ENCODE measurements around the gene THAP4. TPM values are rescaled to one million over a fixed set of nuclear protein-coding genes. Genes with fewer than 3 reads are reported as not detected.

Gene THAP4
- total RNA-seq, 1 experiment from 2014 or later: 71.2 TPM

DNA sequence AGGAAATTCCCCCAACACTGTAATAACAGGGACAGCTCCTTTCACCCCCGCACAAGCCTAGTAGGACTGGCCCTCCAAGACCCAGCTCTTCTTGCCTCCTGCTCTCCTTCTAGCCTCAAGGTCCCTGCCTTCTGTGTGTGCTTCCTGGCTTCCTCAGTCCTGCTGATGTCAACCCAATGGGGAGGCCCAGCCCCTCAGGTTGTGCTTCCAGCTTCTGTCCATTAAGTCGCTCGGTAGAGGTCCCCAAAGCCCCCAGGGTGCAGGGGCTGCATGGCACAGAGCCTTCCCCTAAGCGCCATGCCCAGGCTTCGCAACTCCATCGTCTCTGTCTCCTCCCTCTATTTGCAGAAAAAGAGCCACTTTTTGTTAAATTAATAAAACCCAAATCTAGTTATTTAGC, 39.4 kb downstream of the THAP4 start:
- no peaks in the 10 kb centered on the region for H3K27me3 ChIP-seq (ENCODE audit: insufficient read depth, low read length)
- H3K36me3 ChIP-seq (ENCODE audit: control insufficient read depth in 1 of 2, insufficient read depth in 2 of 2, low read length in 2 of 2): peaks cover 5 to 15% of the 10 kb centered on the region in 2 experiments; a peak in 3 of 4 replicates
- H3K9ac ChIP-seq (ENCODE audit: low read length): no peak overlapping the region
- no peaks in the 10 kb centered on the region for H3K4me1 ChIP-seq (ENCODE audit: control insufficient read depth in 1 of 2, insufficient read depth in 2 of 2, low read length in 2 of 2)
- H3K79me2 ChIP-seq (ENCODE audit: insufficient read depth, low read length): no peaks in the 10 kb centered on the region; the same call in 1 of the 2 replicates
- DNase-seq (ENCODE audit: low read depth, low spot score) (no peak), ATAC-seq (no peak)
- intact Hi-C loops (cut with micrococcal nuclease): no loop called here
- POLR2A ChIA-PET: no interaction called here
- no peak overlapping the region for H3K4me2 ChIP-seq (ENCODE audit: low read length)
- CTCF ChIA-PET: no interaction called here
- TF ChIP-seq FOSL1 (IDR thresholded peaks at IDR 0.05; ENCODE audit: low read depth) (no peak), ZNF274 (IDR thresholded peaks at IDR 0.05; ENCODE audit: low read depth, low read length) (no peak), JUND (IDR thresholded peaks at IDR 0.05) (no peak), YY1 (IDR thresholded peaks at IDR 0.05; ENCODE audit: extremely low read depth, insufficient replicate concordance, low read depth, low read length) (no peak), EGR1 (IDR thresholded peaks at IDR 0.05; ENCODE audit: low read depth) (no peak), SRF (IDR thresholded peaks at IDR 0.05; ENCODE audit: low read depth) (no peak), SIN3A (IDR thresholded peaks at IDR 0.05; ENCODE audit: low read depth) (no peak), POLR2AphosphoS5 (IDR thresholded peaks at IDR 0.05; ENCODE audit: low read depth, low read length) (no peak), EZH2 (IDR thresholded peaks at IDR 0.05) (no peak)
- TF ChIP-seq, protein P1, sequence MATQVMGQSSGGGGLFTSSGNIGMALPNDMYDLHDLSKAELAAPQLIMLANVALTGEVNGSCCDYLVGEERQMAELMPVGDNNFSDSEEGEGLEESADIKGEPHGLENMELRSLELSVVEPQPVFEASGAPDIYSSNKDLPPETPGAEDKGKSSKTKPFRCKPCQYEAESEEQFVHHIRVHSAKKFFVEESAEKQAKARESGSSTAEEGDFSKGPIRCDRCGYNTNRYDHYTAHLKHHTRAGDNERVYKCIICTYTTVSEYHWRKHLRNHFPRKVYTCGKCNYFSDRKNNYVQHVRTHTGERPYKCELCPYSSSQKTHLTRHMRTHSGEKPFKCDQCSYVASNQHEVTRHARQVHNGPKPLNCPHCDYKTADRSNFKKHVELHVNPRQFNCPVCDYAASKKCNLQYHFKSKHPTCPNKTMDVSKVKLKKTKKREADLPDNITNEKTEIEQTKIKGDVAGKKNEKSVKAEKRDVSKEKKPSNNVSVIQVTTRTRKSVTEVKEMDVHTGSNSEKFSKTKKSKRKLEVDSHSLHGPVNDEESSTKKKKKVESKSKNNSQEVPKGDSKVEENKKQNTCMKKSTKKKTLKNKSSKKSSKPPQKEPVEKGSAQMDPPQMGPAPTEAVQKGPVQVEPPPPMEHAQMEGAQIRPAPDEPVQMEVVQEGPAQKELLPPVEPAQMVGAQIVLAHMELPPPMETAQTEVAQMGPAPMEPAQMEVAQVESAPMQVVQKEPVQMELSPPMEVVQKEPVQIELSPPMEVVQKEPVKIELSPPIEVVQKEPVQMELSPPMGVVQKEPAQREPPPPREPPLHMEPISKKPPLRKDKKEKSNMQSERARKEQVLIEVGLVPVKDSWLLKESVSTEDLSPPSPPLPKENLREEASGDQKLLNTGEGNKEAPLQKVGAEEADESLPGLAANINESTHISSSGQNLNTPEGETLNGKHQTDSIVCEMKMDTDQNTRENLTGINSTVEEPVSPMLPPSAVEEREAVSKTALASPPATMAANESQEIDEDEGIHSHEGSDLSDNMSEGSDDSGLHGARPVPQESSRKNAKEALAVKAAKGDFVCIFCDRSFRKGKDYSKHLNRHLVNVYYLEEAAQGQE (IDR thresholded peaks at IDR 0.05; ENCODE audit: low read depth): no peak
- TF ChIP-seq, protein P2, sequence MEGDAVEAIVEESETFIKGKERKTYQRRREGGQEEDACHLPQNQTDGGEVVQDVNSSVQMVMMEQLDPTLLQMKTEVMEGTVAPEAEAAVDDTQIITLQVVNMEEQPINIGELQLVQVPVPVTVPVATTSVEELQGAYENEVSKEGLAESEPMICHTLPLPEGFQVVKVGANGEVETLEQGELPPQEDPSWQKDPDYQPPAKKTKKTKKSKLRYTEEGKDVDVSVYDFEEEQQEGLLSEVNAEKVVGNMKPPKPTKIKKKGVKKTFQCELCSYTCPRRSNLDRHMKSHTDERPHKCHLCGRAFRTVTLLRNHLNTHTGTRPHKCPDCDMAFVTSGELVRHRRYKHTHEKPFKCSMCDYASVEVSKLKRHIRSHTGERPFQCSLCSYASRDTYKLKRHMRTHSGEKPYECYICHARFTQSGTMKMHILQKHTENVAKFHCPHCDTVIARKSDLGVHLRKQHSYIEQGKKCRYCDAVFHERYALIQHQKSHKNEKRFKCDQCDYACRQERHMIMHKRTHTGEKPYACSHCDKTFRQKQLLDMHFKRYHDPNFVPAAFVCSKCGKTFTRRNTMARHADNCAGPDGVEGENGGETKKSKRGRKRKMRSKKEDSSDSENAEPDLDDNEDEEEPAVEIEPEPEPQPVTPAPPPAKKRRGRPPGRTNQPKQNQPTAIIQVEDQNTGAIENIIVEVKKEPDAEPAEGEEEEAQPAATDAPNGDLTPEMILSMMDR (IDR thresholded peaks at IDR 0.05 in 2 of 3, conservative IDR thresholded peaks at IDR 0.05 in 1 of 3; ENCODE audit: borderline replicate concordance in 1 of 3, insufficient read depth in 1 of 3, low read depth in 2 of 3, low read length in 2 of 3): no peak
- TF ChIP-seq, protein P3, sequence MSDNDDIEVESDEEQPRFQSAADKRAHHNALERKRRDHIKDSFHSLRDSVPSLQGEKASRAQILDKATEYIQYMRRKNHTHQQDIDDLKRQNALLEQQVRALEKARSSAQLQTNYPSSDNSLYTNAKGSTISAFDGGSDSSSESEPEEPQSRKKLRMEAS (IDR thresholded peaks at IDR 0.05): no peak
- H3K4me3 ChIP-seq (replicated peaks in 1 of 2; ENCODE audit: low read depth in 1 of 2, low read length in 2 of 2): no peak overlapping the region
- H4K20me1 ChIP-seq (ENCODE audit: insufficient read depth): no peaks in the 10 kb centered on the region
- no peaks in the 10 kb centered on the region for H3K9me2 ChIP-seq (ENCODE audit: insufficient read depth)
- H2AFZ ChIP-seq (ENCODE audit: low read depth, low read length, poor library complexity, severe bottlenecking): no peak overlapping the region
- BruUV-seq (replicated peaks): no TSS peak
- no peaks in the 10 kb centered on the region for H3K9me3 ChIP-seq (ENCODE audit: control insufficient read depth in 1 of 2, insufficient read depth in 1 of 2, low read depth in 1 of 2, low read length in 2 of 2)
- H3K27ac ChIP-seq (ENCODE audit: low read depth, low read length): no peak overlapping the region
- RAD21 ChIA-PET (ENCODE audit: low non-redundant PET in 1 of 2, low total read pairs in 2 of 2, uncharacterized antibody in 2 of 2, unreplicated experiment in 2 of 2): no interaction called here

Measured in HCT116 (cell line).